GM10266 (cell line): ENCODE results near the gene CYP3A4.
"Not testable (repeated sequence)": the region's sequence is repeated elsewhere in the genome, so short reads cannot be mapped to it uniquely, and the experiment has no call there.

Source experiments
- DNase-seq: peaks from one replicate; pipeline ENCODE4 v3.0.0; 2012; ENCODE audit errors: extremely low spot score
- CTCF ChIP-seq: IDR thresholded peaks from 2 replicates; pipeline ENCODE4 v1.5.1; 2012; ENCODE audit warnings: mild to moderate bottlenecking, low read depth; ENCODE audit not compliant: control insufficient read depth, insufficient read depth; ENCODE audit errors: missing control alignments

CYP3A4 gene

DNA sequence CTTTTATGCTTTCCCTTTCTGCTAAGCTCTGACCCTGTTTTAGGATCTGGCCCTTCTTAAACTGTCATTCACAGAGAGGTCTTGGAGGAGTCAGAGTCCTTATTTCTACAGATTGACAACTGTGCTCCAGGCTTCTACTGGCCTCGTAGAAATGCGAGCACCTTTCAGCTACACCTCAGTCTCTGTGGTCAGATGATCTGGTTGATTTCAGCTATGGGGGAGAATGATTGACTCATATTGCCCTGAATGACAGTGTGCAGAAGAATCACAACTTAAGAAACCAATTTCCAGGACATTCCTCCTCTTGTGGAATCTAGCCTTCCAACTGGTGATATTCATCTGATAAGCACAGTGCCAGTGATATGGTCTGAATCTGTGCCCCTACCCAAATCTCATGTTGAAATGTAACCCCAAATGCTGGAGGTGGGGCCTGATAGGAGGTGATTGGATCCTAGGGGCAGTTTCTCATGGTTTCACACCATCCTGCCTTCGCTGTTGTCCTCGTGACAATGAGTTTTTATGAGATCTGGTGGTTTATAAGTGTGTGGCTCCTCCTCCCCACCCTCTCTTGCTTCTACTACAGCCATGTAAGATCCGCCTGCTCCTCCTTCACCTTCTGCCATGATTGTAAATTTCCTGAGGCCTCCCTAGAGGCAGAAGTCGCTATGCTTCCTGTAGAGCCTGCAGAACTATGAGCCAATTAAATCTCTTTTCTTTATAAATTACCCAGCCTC, 35.0 kb downstream of the CYP3A4 start:
- no peak for TF ChIP-seq CTCF
- DNase-seq, result no peak

- not testable (repeated sequence) for DNase-seq
Observed at GRCh38 chr7:99746915-99747314, 37.1 kb downstream of the CYP3A4 start.

GRCh38 chr7:99745395-99745794, 38.6 kb downstream of the CYP3A4 start:
- not testable (repeated sequence) for DNase-seq

DNA sequence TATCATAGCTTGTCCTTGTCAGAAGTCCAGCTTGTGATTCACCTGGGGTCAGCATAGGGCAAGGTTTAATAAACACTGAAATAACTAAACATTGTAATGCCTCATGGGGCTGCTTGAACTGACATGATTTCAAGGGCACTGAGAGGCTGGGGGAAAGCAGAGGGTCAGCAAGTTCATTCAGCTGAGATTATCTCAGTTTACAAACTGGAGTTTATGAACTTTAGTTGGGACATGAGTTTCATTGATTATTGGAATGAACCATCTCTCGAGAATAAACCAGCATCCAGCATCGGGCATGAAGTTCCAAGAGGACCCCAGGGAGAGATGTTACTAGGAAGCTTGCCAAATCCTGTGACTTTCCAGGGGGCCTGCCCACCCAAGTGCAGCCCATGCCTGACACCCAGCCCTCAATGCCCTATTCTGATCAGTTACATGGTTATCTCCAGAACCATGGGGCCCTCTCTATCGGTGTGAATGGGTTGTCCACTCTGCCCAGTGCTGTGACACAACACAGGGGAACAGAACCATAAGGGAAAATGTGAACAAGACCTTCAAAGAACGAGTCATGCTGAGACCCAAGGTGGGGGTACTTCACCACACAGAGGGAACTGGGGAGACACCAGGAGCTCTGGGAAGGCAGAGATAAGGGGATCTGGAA, 41.1 kb downstream of the CYP3A4 start:
- TF ChIP-seq CTCF, result no peak
- DNase-seq, result no peak

- TF ChIP-seq CTCF, result no peak
- DNase-seq, result no peak
Observed at GRCh38 chr7:99741441-99741795, 42.6 kb downstream of the CYP3A4 start.

GRCh38 chr7:99740573-99741440, 43.2 kb downstream of the CYP3A4 start:
- DNase-seq, result no peak
- no peak for TF ChIP-seq CTCF

GRCh38 chr7:99739699-99740572, 44.0 kb downstream of the CYP3A4 start:
- DNase-seq, result no peak
- no peak for TF ChIP-seq CTCF
